Panc1 (cell line): ENCODE results near the gene ADGRD1. TPM values are rescaled to one million over a fixed set of nuclear protein-coding genes. Genes with fewer than 3 reads are reported as not detected.

Source experiments
- ATAC-seq: fragments of 200-7000 bp; cut with Tn5 transposase; 2 replicates; pipeline ENCODE4 v1.9.1; 2020; ENCODE audit warnings: mild to moderate bottlenecking, moderate library complexity
- BruUV-seq: library from RNA; stranded (reverse); fragments of 400-500 nt; replicated peaks from 2 replicates; lab custom pipeline; 2021; lab: Mats Ljungman, UMichigan
- CTCF ChIA-PET: fragments of 300-600 bp; sonication (Branson Sonifier 250); formaldehyde crosslinking; loops from one replicate; lab custom pipeline; 2022; ENCODE audit warnings: antibody characterized with exemption; lab: Charles Lee
- POLR2A ChIA-PET: fragments of 300-600 bp; sonication (Branson Sonifier 250); formaldehyde crosslinking; loops from one replicate; lab custom pipeline; 2022; ENCODE audit warnings: antibody characterized with exemption; lab: Charles Lee
- DNase-seq: peaks from one replicate; pipeline ENCODE4 v3.0.0-alpha.2; 2010; ENCODE audit warnings: low read depth, low spot score
- H3K27ac ChIP-seq: 2 replicates; pipeline ENCODE4 v1.5.1; 2011; ENCODE audit warnings: mild to moderate bottlenecking, low read length, inconsistent platforms
- H3K27me3 ChIP-seq: fragments of 200-500 bp; sonication (Bioruptor generic); 2 replicates; pipeline ENCODE4 v1.6.0; 2014; ENCODE audit warnings: low read length, inconsistent platforms; ENCODE audit not compliant: control insufficient read depth, insufficient read depth
- H3K36me3 ChIP-seq: fragments of 200-500 bp; sonication (Bioruptor generic); 2 replicates; pipeline ENCODE4 v1.5.1; 2014; ENCODE audit warnings: inconsistent platforms, mild to moderate bottlenecking, low read length, moderate library complexity; ENCODE audit not compliant: control insufficient read depth, insufficient read depth
- H3K4me1 ChIP-seq: 2 replicates; pipeline ENCODE4 v1.5.1; 2011; ENCODE audit warnings: inconsistent platforms, mild to moderate bottlenecking, low read length, moderate library complexity; ENCODE audit not compliant: control insufficient read depth, insufficient read depth
- H3K4me3 ChIP-seq, 2 experiments: 2 replicates each; pipeline ENCODE4 v1.5.1; 2011 to 2012; ENCODE audit warnings: low read depth in 2 of 2, low read length in 2 of 2, mild to moderate bottlenecking in 2 of 2, inconsistent platforms in 1 of 2, moderate library complexity in 1 of 2
- H3K9me3 ChIP-seq: fragments of 200-500 bp; sonication (Bioruptor generic); 2 replicates; pipeline ENCODE4 v1.5.1; 2014; ENCODE audit warnings: low read depth, mild to moderate bottlenecking, inconsistent platforms, low read length, moderate library complexity; ENCODE audit not compliant: control insufficient read depth, insufficient read depth
- POLR2AphosphoS5 ChIP-seq: IDR thresholded peaks from 2 replicates; pipeline ENCODE4 v1.6.1; 2012; ENCODE audit warnings: mild to moderate bottlenecking, low read depth, low read length, moderate library complexity
- SIN3A ChIP-seq: IDR thresholded peaks from 2 replicates; pipeline ENCODE4 v1.6.1; 2012; ENCODE audit warnings: low read depth, mild to moderate bottlenecking, low read length, moderate library complexity, borderline replicate concordance; ENCODE audit not compliant: insufficient read depth
- TCF7L2 ChIP-seq: IDR thresholded peaks from 2 replicates; pipeline ENCODE4 v1.6.1; 2011; ENCODE audit warnings: mild to moderate bottlenecking, low read depth, low read length, inconsistent platforms
- in situ Hi-C: cut with HindIII; loops from 2 replicates; pipeline ENCODE4 v1.10.0; 2016; ENCODE audit warnings: low sequenced_read_pairs, low pct_unique_long_range_greater_than_20kb
- intact Hi-C: fragments of 100-400 bp; cut with micrococcal nuclease; formaldehyde crosslinking; loops from one replicate; pipeline ENCODE4 v1.10.0; 2022; ENCODE audit not compliant: unreplicated experiment
- total RNA-seq: library from RNA; stranded (reverse); gene quantifications from one replicate; pipeline ENCODE4 v1.2.1, GENCODE V29; 2021; ENCODE audit not compliant: unreplicated experiment
- TF ChIP-seq, protein P1 (sequence below): fragments of 450-650 bp; IDR thresholded peaks from 2 replicates; pipeline ENCODE4 v1.5.1; 2017; ENCODE audit warnings: mild to moderate bottlenecking
- TF ChIP-seq, protein P2 (sequence below), 2 experiments: IDR thresholded peaks; 2 replicates each; pipeline ENCODE4 v1.6.1; 2011 to 2012; ENCODE audit warnings: low read depth in 2 of 2, control low read depth in 1 of 2, low read length in 1 of 2, mild to moderate bottlenecking in 1 of 2, moderate library complexity in 1 of 2; ENCODE audit not compliant: insufficient read depth in 1 of 2

ADGRD1 gene
- total RNA-seq, 1 experiment from 2014 or later, result 0.21 TPM

DNA sequence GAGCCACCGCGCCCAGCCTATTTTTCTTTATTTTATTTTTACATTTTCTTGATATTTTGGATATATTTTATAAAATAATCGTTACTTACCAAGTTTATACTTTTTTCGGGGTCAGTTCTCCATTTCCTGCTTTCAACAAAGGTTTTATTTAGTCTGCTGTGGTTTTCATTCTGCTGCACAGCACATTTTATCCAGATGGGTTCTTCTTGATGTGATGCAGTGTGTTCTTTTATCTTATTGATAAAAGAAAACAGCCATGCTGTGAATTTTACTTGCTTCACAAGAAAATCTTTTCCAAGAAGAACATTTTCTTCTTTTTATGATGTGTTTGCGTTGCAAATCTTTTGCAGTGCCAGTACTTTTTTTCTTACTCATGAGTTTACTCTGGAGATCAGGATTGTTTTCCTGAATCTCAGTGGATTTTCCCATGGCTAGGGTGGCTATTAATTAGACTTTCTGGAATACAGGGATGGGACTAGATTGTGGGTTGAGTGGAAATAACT lies 192.5 kb downstream of the ADGRD1 start:
- in situ Hi-C loops (no loop called here), intact Hi-C loops (no loop called here)
- TF ChIP-seq, protein P1, sequence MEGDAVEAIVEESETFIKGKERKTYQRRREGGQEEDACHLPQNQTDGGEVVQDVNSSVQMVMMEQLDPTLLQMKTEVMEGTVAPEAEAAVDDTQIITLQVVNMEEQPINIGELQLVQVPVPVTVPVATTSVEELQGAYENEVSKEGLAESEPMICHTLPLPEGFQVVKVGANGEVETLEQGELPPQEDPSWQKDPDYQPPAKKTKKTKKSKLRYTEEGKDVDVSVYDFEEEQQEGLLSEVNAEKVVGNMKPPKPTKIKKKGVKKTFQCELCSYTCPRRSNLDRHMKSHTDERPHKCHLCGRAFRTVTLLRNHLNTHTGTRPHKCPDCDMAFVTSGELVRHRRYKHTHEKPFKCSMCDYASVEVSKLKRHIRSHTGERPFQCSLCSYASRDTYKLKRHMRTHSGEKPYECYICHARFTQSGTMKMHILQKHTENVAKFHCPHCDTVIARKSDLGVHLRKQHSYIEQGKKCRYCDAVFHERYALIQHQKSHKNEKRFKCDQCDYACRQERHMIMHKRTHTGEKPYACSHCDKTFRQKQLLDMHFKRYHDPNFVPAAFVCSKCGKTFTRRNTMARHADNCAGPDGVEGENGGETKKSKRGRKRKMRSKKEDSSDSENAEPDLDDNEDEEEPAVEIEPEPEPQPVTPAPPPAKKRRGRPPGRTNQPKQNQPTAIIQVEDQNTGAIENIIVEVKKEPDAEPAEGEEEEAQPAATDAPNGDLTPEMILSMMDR, result no peak
- TF ChIP-seq, protein P2, sequence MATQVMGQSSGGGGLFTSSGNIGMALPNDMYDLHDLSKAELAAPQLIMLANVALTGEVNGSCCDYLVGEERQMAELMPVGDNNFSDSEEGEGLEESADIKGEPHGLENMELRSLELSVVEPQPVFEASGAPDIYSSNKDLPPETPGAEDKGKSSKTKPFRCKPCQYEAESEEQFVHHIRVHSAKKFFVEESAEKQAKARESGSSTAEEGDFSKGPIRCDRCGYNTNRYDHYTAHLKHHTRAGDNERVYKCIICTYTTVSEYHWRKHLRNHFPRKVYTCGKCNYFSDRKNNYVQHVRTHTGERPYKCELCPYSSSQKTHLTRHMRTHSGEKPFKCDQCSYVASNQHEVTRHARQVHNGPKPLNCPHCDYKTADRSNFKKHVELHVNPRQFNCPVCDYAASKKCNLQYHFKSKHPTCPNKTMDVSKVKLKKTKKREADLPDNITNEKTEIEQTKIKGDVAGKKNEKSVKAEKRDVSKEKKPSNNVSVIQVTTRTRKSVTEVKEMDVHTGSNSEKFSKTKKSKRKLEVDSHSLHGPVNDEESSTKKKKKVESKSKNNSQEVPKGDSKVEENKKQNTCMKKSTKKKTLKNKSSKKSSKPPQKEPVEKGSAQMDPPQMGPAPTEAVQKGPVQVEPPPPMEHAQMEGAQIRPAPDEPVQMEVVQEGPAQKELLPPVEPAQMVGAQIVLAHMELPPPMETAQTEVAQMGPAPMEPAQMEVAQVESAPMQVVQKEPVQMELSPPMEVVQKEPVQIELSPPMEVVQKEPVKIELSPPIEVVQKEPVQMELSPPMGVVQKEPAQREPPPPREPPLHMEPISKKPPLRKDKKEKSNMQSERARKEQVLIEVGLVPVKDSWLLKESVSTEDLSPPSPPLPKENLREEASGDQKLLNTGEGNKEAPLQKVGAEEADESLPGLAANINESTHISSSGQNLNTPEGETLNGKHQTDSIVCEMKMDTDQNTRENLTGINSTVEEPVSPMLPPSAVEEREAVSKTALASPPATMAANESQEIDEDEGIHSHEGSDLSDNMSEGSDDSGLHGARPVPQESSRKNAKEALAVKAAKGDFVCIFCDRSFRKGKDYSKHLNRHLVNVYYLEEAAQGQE (IDR thresholded peaks at IDR 0.05; ENCODE audit: insufficient read depth in 1 of 2, low read depth in 2 of 2, low read length in 1 of 2), result no peak
- TF ChIP-seq SIN3A (no peak), TCF7L2 (no peak), POLR2AphosphoS5 (no peak)
- ATAC-seq, result no peak
- no peaks in the 10 kb centered on the region for H3K4me1 ChIP-seq
- H3K27me3 ChIP-seq, result peaks cover 8% of the 10 kb centered on the region; the same call in 1 of the 2 replicates
- no peaks in the 10 kb centered on the region for H3K36me3 ChIP-seq
- H3K4me3 ChIP-seq, result no peak overlapping the region
- BruUV-seq, result no TSS peak
- POLR2A ChIA-PET, result no interaction called here
- CTCF ChIA-PET, result interaction anchor here (0.7 kb wide), 1 partner anchor 17 kb away, joined by 4 read pairs; no protein-coding TSS in a partner anchor
- DNase-seq, result no peak
- H3K9me3 ChIP-seq, result no peaks in the 10 kb centered on the region
- H3K27ac ChIP-seq, result no peak overlapping the region

DNA sequence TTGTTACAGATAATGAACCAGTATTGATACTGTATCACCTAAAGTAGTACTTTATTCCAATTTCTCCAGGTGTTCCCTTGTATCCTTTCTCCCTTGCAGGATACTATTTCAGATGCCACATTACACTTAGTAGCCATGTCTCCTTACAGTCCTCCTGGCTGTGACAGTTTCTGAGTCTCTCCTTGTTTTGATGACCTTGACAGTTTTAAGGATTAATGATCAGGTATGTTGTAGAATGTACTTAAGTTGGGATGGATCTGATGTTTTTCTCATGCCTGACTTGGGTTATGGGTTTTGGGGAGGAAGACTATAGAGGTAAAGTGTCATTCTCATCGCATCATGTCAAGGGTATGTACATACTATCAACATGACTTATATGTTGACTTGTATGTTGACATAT lies 193.6 kb downstream of the ADGRD1 start:
- no TSS peak for BruUV-seq
- Histone ChIP-seq H3K36me3 (no peaks in the 10 kb centered on the region), H3K27me3 (peaks cover 8% of the 10 kb centered on the region; the same call in 1 of the 2 replicates), H3K4me3 (no peak overlapping the region), H3K9me3 (no peaks in the 10 kb centered on the region), H3K27ac (no peak overlapping the region), H3K4me1 (no peaks in the 10 kb centered on the region)
- POLR2A ChIA-PET, result no interaction called here
- ATAC-seq (no peak), DNase-seq (no peak)
- CTCF ChIA-PET, result no interaction called here
- TF ChIP-seq, protein P2 (IDR thresholded peaks at IDR 0.05; ENCODE audit: insufficient read depth in 1 of 2, low read depth in 2 of 2, low read length in 1 of 2), result no peak
- TF ChIP-seq POLR2AphosphoS5 (no peak), TCF7L2 (no peak), SIN3A (no peak)
- TF ChIP-seq, protein P1, result no peak
- intact Hi-C loops (no loop called here), in situ Hi-C loops (no loop called here)
